GM10266 (cell line): ENCODE measurements around the gene TSHZ1.

Source experiments
- DNase-seq: peaks from one replicate; pipeline ENCODE4 v3.0.0; 2012; ENCODE audit errors: extremely low spot score
- TF ChIP-seq, protein P1 (sequence below): IDR thresholded peaks from 2 replicates; pipeline ENCODE4 v1.5.1; 2012; ENCODE audit warnings: mild to moderate bottlenecking, low read depth; ENCODE audit not compliant: control insufficient read depth, insufficient read depth; ENCODE audit errors: missing control alignments

Gene TSHZ1

DNA sequence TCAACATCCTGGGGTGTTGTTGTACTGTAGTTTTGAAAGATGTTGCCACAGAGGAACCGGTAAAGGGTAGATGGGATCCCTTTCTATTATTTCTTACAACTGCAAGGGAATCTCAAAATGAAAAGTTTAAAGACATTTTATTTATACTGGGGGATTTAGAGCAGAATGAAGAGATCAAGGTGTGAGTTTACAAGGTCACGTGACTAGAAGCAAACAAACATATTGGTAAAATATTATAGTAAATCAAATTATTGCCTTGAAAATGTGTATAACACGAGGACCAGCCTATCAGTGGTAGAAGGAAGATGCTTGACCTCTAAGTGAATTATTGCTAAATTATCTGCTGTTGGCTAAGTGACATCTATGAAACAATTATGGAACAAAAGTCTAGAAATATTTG is 119.7 kb downstream of the TSHZ1 start:
- no peak for DNase-seq
- TF ChIP-seq, protein P1, sequence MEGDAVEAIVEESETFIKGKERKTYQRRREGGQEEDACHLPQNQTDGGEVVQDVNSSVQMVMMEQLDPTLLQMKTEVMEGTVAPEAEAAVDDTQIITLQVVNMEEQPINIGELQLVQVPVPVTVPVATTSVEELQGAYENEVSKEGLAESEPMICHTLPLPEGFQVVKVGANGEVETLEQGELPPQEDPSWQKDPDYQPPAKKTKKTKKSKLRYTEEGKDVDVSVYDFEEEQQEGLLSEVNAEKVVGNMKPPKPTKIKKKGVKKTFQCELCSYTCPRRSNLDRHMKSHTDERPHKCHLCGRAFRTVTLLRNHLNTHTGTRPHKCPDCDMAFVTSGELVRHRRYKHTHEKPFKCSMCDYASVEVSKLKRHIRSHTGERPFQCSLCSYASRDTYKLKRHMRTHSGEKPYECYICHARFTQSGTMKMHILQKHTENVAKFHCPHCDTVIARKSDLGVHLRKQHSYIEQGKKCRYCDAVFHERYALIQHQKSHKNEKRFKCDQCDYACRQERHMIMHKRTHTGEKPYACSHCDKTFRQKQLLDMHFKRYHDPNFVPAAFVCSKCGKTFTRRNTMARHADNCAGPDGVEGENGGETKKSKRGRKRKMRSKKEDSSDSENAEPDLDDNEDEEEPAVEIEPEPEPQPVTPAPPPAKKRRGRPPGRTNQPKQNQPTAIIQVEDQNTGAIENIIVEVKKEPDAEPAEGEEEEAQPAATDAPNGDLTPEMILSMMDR: no peak

DNA sequence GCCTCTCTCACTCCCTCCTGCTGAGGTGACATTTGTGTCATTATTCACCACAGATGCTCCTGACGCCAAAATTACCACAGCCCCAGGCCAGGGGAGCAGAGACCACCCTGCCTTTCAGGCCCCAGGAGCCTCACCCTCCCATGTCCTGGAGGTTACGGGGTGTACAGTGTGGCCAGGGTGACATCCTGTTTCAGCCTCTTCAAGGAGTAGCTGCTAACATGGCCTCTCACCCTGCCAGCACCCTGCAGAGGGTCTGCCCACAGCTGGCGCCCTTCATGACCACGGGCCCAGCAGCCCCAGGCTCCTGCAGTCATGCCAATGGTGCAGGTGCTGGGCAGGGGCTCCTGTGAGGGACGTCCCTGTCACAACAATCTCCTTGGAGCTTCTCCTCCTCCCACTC is 124.3 kb downstream of the TSHZ1 start:
- TF ChIP-seq, protein P1: no peak
- DNase-seq: no peak

DNA sequence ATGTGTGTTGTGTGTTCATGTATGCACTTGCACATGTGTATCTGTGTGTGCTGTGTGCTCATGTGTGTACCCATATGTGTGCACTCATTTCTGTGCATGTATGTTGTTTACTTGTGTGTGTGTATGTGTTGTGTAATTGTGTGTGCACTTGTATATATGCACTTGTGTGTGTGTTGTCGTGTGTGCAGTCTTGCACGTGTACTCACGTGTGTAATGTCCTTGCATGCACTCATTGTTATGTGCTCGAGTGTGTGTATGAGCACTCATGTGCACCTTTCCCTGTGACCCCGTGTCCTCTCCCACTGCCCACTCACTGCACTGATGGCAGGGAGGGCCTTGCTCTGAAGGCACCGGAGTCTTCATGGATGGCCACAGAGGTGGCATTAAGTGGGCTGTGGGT is 124.9 kb downstream of the TSHZ1 start:
- TF ChIP-seq, protein P1: no peak
- DNase-seq: no peak

DNA sequence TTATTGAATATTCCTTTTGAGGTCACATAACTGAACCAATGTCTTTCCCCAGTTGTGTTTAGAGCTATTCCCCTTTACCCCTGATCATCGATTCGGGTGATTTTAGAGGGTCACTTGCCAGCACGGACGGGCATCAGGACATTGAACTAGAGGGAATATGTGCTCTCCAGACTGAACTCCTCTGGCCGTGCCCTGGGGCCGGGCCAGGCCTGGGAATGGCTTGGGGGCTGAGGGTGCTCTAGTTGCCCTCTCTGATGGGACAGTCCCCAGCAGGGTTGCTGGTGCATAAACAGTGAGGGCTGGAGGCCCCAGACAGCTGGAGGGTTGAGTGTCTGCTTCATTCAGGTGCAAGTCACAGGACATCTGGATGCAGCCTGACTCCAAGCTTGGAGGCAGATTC is 126.2 kb downstream of the TSHZ1 start:
- TF ChIP-seq, protein P1: no peak
- DNase-seq: no peak

DNA sequence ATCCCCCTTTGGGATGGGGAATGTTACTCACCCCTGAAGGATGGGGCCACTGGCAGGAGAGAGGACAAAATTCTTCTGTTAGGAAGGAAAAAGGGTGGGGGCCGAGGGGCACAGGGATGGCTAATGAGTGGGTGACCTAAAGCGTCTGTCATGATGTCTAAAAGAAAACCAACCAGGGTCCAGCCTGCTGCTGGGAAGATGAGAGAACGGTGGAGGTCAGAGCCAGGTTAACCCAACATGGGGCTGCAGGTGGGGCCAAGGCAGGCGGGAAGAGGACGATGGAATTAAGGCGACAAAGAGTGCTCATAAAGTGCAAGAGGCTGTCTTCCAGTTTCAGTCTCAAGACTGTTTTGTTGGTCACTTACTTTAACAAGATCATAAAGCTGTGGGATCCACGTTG is 126.8 kb downstream of the TSHZ1 start:
- DNase-seq: no peak
- TF ChIP-seq, protein P1: no peak

DNA sequence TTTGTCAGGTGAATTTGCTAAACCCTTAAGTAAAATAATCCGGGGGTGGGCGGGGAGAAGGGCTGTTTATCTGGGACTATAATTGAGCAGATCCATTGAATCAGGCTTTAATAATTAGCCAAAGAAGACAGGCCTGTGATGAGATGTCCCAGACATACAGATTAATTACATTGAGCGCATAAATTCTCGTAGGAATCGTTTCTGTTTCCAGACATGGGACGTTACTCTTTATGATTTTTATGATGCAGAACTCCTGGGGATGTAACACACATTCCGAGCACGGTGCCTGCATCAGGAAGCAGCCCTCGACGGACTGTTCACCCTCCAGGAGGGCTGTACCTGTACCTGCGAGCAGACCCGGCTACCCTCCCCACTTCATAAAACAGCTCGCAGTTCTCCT is 128.0 kb downstream of the TSHZ1 start:
- TF ChIP-seq, protein P1: no peak
- no peak for DNase-seq
